GM23338 (cell line): ENCODE data around the gene RAP1GDS1. TPM values are rescaled to one million over a fixed set of nuclear protein-coding genes. Genes with fewer than 3 reads are reported as not detected.
A peak's percentile ranks its signal among the peaks of the same experiment; 100 is the strongest.

Experiments
- ATAC-seq: fragments of 200-7000 bp; cut with Tn5 transposase; 3 replicates; pipeline ENCODE4 v1.9.1; 2020
- DNase-seq: peaks from one replicate; pipeline ENCODE4 v3.0.0-alpha.2; 2015; ENCODE audit warnings: low spot score
- H2AFZ ChIP-seq: fragments of 200-600 bp; sonication (generic); 2 replicates; pipeline ENCODE4 v1.8.0; 2016; ENCODE audit warnings: antibody characterized with exemption, mild to moderate bottlenecking, moderate library complexity
- H3F3A ChIP-seq: fragments of 200-600 bp; sonication (generic); replicated peaks from 2 replicates; pipeline ENCODE4 v1.8.0; 2017; ENCODE audit warnings: antibody characterized with exemption, mixed run types, low read depth
- H3K27ac ChIP-seq: fragments of 200-600 bp; sonication (generic); 2 replicates; pipeline ENCODE4 v1.6.1; 2016; ENCODE audit warnings: low read depth
- H3K27me3 ChIP-seq: fragments of 200-600 bp; sonication (generic); 2 replicates; pipeline ENCODE4 v1.8.0; 2016; ENCODE audit warnings: mild to moderate bottlenecking, mixed run types, moderate library complexity; ENCODE audit not compliant: insufficient read depth
- H3K36me3 ChIP-seq: fragments of 200-600 bp; sonication (generic); 2 replicates; pipeline ENCODE4 v1.8.0; 2016; ENCODE audit warnings: mild to moderate bottlenecking; ENCODE audit not compliant: insufficient read depth
- H3K4me1 ChIP-seq: fragments of 200-600 bp; sonication (generic); 2 replicates; pipeline ENCODE4 v1.8.0; 2016; ENCODE audit warnings: mild to moderate bottlenecking, moderate library complexity; ENCODE audit not compliant: insufficient read depth
- H3K4me2 ChIP-seq: fragments of 200-600 bp; sonication (generic); 2 replicates; pipeline ENCODE4 v1.7.1; 2017; ENCODE audit warnings: mixed run types
- H3K4me3 ChIP-seq: fragments of 200-600 bp; sonication (generic); 2 replicates; pipeline ENCODE4 v1.6.1; 2016; ENCODE audit warnings: mixed run types
- H3K79me2 ChIP-seq: fragments of 200-600 bp; sonication (generic); replicated peaks from 2 replicates; pipeline ENCODE4 v1.8.0; 2017; ENCODE audit warnings: mild to moderate bottlenecking; ENCODE audit not compliant: insufficient read depth
- H3K9me2 ChIP-seq: fragments of 200-600 bp; sonication (generic); 2 replicates; pipeline ENCODE4 v1.8.0; 2017; ENCODE audit not compliant: insufficient read depth
- H4K20me1 ChIP-seq: fragments of 200-600 bp; sonication (generic); replicated peaks from 2 replicates; pipeline ENCODE4 v1.8.0; 2017; ENCODE audit warnings: mild to moderate bottlenecking; ENCODE audit not compliant: insufficient read depth
- H3K27ac Mint-ChIP-seq: 2 replicates; pipeline ENCODE4 v1.8.0; 2020; ENCODE audit warnings: inconsistent platforms, mild to moderate bottlenecking, moderate library complexity, mixed read lengths
- H3K27me3 Mint-ChIP-seq: 3 replicates; pipeline ENCODE4 v1.8.0; 2022; ENCODE audit warnings: low read depth, mild to moderate bottlenecking, moderate library complexity, mixed read lengths, inconsistent platforms; ENCODE audit not compliant: insufficient read depth, poor library complexity
- H3K36me3 Mint-ChIP-seq: 3 replicates; pipeline ENCODE4 v1.8.0; 2021; ENCODE audit warnings: low read depth, mild to moderate bottlenecking, inconsistent platforms, moderate library complexity, mixed read lengths
- H3K4me1 Mint-ChIP-seq: 3 replicates; pipeline ENCODE4 v1.8.0; 2020; ENCODE audit warnings: mild to moderate bottlenecking, inconsistent platforms, mixed read lengths
- H3K4me3 Mint-ChIP-seq: 3 replicates; pipeline ENCODE4 v1.8.0; 2021; ENCODE audit warnings: moderate library complexity, mild to moderate bottlenecking, inconsistent platforms, mixed read lengths
- H3K9me3 Mint-ChIP-seq: 3 replicates; pipeline ENCODE4 v1.8.0; 2020; ENCODE audit warnings: moderate library complexity, mild to moderate bottlenecking, inconsistent platforms, mixed read lengths
- CREB1 ChIP-seq: fragments of 250-450 bp; sonication (Bioruptor Pico); IDR thresholded peaks from 2 replicates; pipeline ENCODE4 v1.5.0; 2020; ENCODE audit warnings: low read depth, mild to moderate bottlenecking, moderate library complexity
- CTCF ChIP-seq, 2 experiments: fragments of 200-600 bp in 1 of 2; sonication (generic) in 1 of 2; conservative IDR thresholded peaks; 2 replicates each; pipeline versions ENCODE4 v1.5.1 to v1.6.1; 2016 to 2017; ENCODE audit warnings: antibody characterized with exemption in 2 of 2, low read depth in 2 of 2, mild to moderate bottlenecking in 2 of 2, moderate library complexity in 1 of 2
- EZH2 ChIP-seq: fragments of 200-600 bp; sonication (generic); IDR thresholded peaks from one replicate; pipeline ENCODE4 v1.8.0; 2017; ENCODE audit warnings: antibody characterized with exemption, mild to moderate bottlenecking, low read depth; ENCODE audit not compliant: unreplicated experiment
- EZH2phosphoT487 ChIP-seq: fragments of 200-600 bp; sonication (generic); IDR thresholded peaks from one replicate; pipeline ENCODE4 v1.8.1; 2018; ENCODE audit warnings: antibody characterized with exemption; ENCODE audit not compliant: unreplicated experiment
- JUNB ChIP-seq: IDR thresholded peaks from one replicate; pipeline ENCODE4 v1.6.1; 2016; ENCODE audit warnings: antibody characterized with exemption; ENCODE audit not compliant: unreplicated experiment
- REST ChIP-seq: IDR thresholded peaks from one replicate; pipeline ENCODE4 v1.6.1; 2018; ENCODE audit warnings: antibody characterized with exemption; ENCODE audit not compliant: unreplicated experiment
- ZNF114 ChIP-seq: fragments of 250-450 bp; sonication (Bioruptor Pico); IDR thresholded peaks from 2 replicates; pipeline ENCODE4 v1.5.0; 2020; ENCODE audit warnings: mild to moderate bottlenecking, moderate library complexity
- ZNF331 ChIP-seq: fragments of 250-450 bp; sonication (Bioruptor Pico); IDR thresholded peaks from 2 replicates; pipeline ENCODE4 v1.5.0; 2020; ENCODE audit warnings: low read depth, mild to moderate bottlenecking, moderate library complexity
- polyA plus RNA-seq: library from polyadenylated mRNA; unstranded; fragments of >200 nt; fragmentation: Nextera tagmentation; extraction: Ambion mirVana; gene quantifications from 2 replicates; pipeline ENCODE4 v1.2.1, GENCODE V29; 2016
- total RNA-seq: library from RNA; depleted of rRNA; stranded (reverse); fragments of >200 nt; shearing (Covaris generic); gene quantifications from 2 replicates; pipeline ENCODE4 v1.2.3, GENCODE V29; 2014
- TF ChIP-seq, protein P1 (sequence below): fragments of 250-450 bp; sonication (Bioruptor Pico); IDR thresholded peaks from 2 replicates; pipeline ENCODE4 v1.5.0; 2020; ENCODE audit warnings: mild to moderate bottlenecking, moderate library complexity

The RAP1GDS1 gene
- total and polyA plus RNA-seq, 2 experiments from 2014 or later = 23.7 to 32.4 TPM

- no peak for TF ChIP-seq CTCF (conservative IDR thresholded peaks at IDR 0.05; ENCODE audit: low read depth in 2 of 2)
- TF ChIP-seq JUNB = no peak
- TF ChIP-seq ZNF114 = no peak
- TF ChIP-seq, protein P1, sequence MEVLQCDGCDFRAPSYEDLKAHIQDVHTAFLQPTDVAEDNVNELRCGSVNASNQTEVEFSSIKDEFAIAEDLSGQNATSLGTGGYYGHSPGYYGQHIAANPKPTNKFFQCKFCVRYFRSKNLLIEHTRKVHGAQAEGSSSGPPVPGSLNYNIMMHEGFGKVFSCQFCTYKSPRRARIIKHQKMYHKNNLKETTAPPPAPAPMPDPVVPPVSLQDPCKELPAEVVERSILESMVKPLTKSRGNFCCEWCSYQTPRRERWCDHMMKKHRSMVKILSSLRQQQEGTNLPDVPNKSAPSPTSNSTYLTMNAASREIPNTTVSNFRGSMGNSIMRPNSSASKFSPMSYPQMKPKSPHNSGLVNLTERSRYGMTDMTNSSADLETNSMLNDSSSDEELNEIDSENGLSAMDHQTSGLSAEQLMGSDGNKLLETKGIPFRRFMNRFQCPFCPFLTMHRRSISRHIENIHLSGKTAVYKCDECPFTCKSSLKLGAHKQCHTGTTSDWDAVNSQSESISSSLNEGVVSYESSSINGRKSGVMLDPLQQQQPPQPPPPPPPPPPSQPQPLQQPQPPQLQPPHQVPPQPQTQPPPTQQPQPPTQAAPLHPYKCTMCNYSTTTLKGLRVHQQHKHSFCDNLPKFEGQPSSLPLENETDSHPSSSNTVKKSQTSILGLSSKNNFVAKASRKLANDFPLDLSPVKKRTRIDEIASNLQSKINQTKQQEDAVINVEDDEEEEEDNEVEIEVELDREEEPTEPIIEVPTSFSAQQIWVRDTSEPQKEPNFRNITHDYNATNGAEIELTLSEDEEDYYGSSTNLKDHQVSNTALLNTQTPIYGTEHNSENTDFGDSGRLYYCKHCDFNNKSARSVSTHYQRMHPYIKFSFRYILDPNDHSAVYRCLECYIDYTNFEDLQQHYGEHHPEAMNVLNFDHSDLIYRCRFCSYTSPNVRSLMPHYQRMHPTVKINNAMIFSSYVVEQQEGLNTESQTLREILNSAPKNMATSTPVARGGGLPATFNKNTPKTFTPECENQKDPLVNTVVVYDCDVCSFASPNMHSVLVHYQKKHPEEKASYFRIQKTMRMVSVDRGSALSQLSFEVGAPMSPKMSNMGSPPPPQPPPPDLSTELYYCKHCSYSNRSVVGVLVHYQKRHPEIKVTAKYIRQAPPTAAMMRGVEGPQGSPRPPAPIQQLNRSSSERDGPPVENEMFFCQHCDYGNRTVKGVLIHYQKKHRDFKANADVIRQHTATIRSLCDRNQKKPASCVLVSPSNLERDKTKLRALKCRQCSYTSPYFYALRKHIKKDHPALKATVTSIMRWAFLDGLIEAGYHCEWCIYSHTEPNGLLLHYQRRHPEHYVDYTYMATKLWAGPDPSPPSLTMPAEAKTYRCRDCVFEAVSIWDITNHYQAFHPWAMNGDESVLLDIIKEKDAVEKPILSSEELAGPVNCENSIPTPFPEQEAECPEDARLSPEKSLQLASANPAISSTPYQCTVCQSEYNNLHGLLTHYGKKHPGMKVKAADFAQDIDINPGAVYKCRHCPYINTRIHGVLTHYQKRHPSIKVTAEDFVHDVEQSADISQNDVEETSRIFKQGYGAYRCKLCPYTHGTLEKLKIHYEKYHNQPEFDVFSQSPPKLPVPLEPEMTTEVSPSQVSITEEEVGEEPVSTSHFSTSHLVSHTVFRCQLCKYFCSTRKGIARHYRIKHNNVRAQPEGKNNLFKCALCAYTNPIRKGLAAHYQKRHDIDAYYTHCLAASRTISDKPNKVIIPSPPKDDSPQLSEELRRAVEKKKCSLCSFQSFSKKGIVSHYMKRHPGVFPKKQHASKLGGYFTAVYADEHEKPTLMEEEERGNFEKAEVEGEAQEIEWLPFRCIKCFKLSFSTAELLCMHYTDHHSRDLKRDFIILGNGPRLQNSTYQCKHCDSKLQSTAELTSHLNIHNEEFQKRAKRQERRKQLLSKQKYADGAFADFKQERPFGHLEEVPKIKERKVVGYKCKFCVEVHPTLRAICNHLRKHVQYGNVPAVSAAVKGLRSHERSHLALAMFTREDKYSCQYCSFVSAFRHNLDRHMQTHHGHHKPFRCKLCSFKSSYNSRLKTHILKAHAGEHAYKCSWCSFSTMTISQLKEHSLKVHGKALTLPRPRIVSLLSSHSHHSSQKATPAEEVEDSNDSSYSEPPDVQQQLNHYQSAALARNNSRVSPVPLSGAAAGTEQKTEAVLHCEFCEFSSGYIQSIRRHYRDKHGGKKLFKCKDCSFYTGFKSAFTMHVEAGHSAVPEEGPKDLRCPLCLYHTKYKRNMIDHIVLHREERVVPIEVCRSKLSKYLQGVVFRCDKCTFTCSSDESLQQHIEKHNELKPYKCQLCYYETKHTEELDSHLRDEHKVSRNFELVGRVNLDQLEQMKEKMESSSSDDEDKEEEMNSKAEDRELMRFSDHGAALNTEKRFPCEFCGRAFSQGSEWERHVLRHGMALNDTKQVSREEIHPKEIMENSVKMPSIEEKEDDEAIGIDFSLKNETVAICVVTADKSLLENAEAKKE (CRISPR knock-in tag) = no peak
- TF ChIP-seq EZH2phosphoT487 = no peak
- TF ChIP-seq EZH2 = no peak
Measured at GRCh38 chr4:98474408-98474844, 213.2 kb downstream of the RAP1GDS1 start (continued).

DNA sequence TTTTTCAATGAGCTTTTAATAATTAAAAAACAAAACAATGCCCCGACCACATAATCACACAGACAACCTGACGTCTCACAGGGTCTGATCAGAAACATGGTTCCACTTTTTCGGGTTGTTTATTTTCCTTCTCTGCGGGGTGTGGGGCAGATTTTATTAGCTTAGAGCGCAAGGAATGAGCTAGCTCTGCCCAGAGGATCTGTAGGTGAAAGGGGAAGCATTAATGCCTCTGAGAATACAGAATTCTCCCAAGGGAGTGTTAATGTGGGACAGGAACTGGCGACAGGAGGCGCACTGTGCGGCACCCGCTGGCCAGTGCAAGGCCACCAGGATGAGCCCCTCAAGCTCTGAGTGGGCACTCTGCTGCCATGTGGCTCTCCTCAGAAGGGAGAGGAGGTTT lies 215.7 kb downstream of the RAP1GDS1 start:
- Mint-ChIP-seq H3K27ac (no peak overlapping the region; the same call in 1 of the 2 replicates), H3K4me1 (peaks cover 9% of the 10 kb centered on the region; the same call in 2 of the 3 replicates), H3K27me3 (no peaks in the 10 kb centered on the region), H3K36me3 (peaks cover 28% of the 10 kb centered on the region), H3K9me3 (no peaks in the 10 kb centered on the region), H3K4me3 (no peak overlapping the region)
- Histone ChIP-seq H3K4me2 (no peak overlapping the region), H3K4me3 (no peak overlapping the region), H3F3A (no peaks in the 10 kb centered on the region), H3K9me2 (no peaks in the 10 kb centered on the region), H3K27ac (no peak overlapping the region), H3K27me3 (no peaks in the 10 kb centered on the region), H2AFZ (no peak overlapping the region), H3K79me2 (no peaks in the 10 kb centered on the region), H3K36me3 (no peaks in the 10 kb centered on the region; the same call in 1 of the 2 replicates), H4K20me1 (no peaks in the 10 kb centered on the region), H3K4me1 (peaks cover 7% of the 10 kb centered on the region; the same call in 1 of the 2 replicates)
- no peak for DNase-seq
- ATAC-seq = no peak
- TF ChIP-seq ZNF331 (CRISPR knock-in tag) = no peak
- no peak for TF ChIP-seq CREB1
- 0 out of 4 replicates have a peak, but pooled peaks of 1 of the 2 experiments have one; percentile 4 for TF ChIP-seq CTCF (conservative IDR thresholded peaks at IDR 0.05; ENCODE audit: low read depth in 2 of 2)
- TF ChIP-seq EZH2 = no peak
- no peak for TF ChIP-seq REST
- TF ChIP-seq EZH2phosphoT487 = no peak
